Stimulated activated naive B cell treated with anti-CD40 and anti-IgM and Interleukin-4, amounts not matched to agents 10 μg/mL and 1 μg/mL and 100 μg/mL, for 72 hours (primary cell): ENCODE results near the gene ENTHD1.

Experiments used
- ATAC-seq, 2 donors: fragments of 150-1000 bp; cut with Tn5 transposase; replicated peaks; 2 replicates each; pipeline ENCODE4 v1.10.0; 2021; ENCODE audit warnings: moderate library complexity in 1 of 2
- DNase-seq: peaks from one replicate; pipeline ENCODE4 v3.0.0; 2021
- H3K27ac Mint-ChIP-seq: one replicate; pipeline ENCODE4 v1.8.0; 2022; ENCODE audit warnings: mild to moderate bottlenecking, mixed read lengths
- H3K27me3 Mint-ChIP-seq, 2 donors: one replicate each; pipeline ENCODE4 v1.8.0; 2022; ENCODE audit warnings: mixed read lengths in 2 of 2
- H3K36me3 Mint-ChIP-seq, 2 donors: one replicate each; pipeline ENCODE4 v1.8.0; 2022; ENCODE audit warnings: mixed read lengths in 2 of 2, mild to moderate bottlenecking in 1 of 2
- H3K4me1 Mint-ChIP-seq, 2 donors: one replicate each; pipeline ENCODE4 v1.8.0; 2022; ENCODE audit warnings: mixed read lengths in 2 of 2, mild to moderate bottlenecking in 1 of 2
- H3K4me3 Mint-ChIP-seq, 2 donors: one replicate each; pipeline ENCODE4 v1.8.0; 2022; ENCODE audit warnings: mild to moderate bottlenecking in 2 of 2, mixed read lengths in 2 of 2, moderate library complexity in 1 of 2
- H3K9me3 Mint-ChIP-seq, 2 donors: one replicate each; pipeline ENCODE4 v1.8.0; 2022; ENCODE audit warnings: mixed read lengths in 2 of 2, mild to moderate bottlenecking in 1 of 2

The ENTHD1 gene

GRCh38 chr22:39715778-39716495 is 177.6 kb downstream of the ENTHD1 start:
- peaks cover 13 to 24% of the 10 kb centered on the region in 2 donors for H3K4me1 Mint-ChIP-seq
- ATAC-seq: no peak
- no peak for DNase-seq
- no peaks in the 10 kb centered on the region for H3K9me3 Mint-ChIP-seq
- no peak overlapping the region for H3K27ac Mint-ChIP-seq
- H3K4me3 Mint-ChIP-seq: no peak overlapping the region
- H3K36me3 Mint-ChIP-seq: no peaks in the 10 kb centered on the region
- H3K27me3 Mint-ChIP-seq: peaks cover 14 to 16% of the 10 kb centered on the region in 2 donors

- no peak overlapping the region for H3K27ac Mint-ChIP-seq
- no peak overlapping the region for H3K4me3 Mint-ChIP-seq
Measured at GRCh38 chr22:39714321-39714720, 179.2 kb downstream of the ENTHD1 start.

GRCh38 chr22:39713799-39714290 is 179.7 kb downstream of the ENTHD1 start:
- peaks cover 18 to 25% of the 10 kb centered on the region in 2 donors for H3K27me3 Mint-ChIP-seq
- no peak overlapping the region for H3K4me3 Mint-ChIP-seq
- no peaks in the 10 kb centered on the region for H3K36me3 Mint-ChIP-seq
- DNase-seq: no peak
- no peak for ATAC-seq
- H3K4me1 Mint-ChIP-seq: peaks cover 13 to 18% of the 10 kb centered on the region in 2 donors
- no peak overlapping the region for H3K27ac Mint-ChIP-seq
- H3K9me3 Mint-ChIP-seq: no peaks in the 10 kb centered on the region

More at GRCh38 chr22:39714321-39714720, 179.2 kb downstream of the ENTHD1 start:
- no peaks in the 10 kb centered on the region for H3K9me3 Mint-ChIP-seq
- no peak for ATAC-seq
- peaks cover 15 to 20% of the 10 kb centered on the region in 2 donors for H3K27me3 Mint-ChIP-seq
- no peak for DNase-seq
- no peaks in the 10 kb centered on the region for H3K36me3 Mint-ChIP-seq
- H3K4me1 Mint-ChIP-seq: peaks cover 13 to 22% of the 10 kb centered on the region in 2 donors

- no peaks in the 10 kb centered on the region for H3K36me3 Mint-ChIP-seq
- H3K27me3 Mint-ChIP-seq: peaks cover 24 to 29% of the 10 kb centered on the region in 2 donors
- H3K4me1 Mint-ChIP-seq: peaks cover 13 to 18% of the 10 kb centered on the region in 2 donors
- H3K4me3 Mint-ChIP-seq: no peak overlapping the region
- ATAC-seq: peak; percentile 25 to 47
- DNase-seq: no peak
- H3K27ac Mint-ChIP-seq: no peak overlapping the region
- H3K9me3 Mint-ChIP-seq: no peaks in the 10 kb centered on the region
Measured at GRCh38 chr22:39712751-39713525, 180.6 kb downstream of the ENTHD1 start.

GRCh38 chr22:39712081-39712480 is 181.5 kb downstream of the ENTHD1 start:
- ATAC-seq (no peak), DNase-seq (no peak)
- Mint-ChIP-seq H3K36me3 (no peaks in the 10 kb centered on the region), H3K4me3 (no peak overlapping the region), H3K27me3 (peaks cover 24 to 29% of the 10 kb centered on the region in 2 donors), H3K9me3 (no peaks in the 10 kb centered on the region), H3K4me1 (peaks cover 13 to 18% of the 10 kb centered on the region in 2 donors), H3K27ac (no peak overlapping the region)

GRCh38 chr22:39710380-39711150 is 183.0 kb downstream of the ENTHD1 start:
- Mint-ChIP-seq H3K27me3 (peaks cover 24 to 33% of the 10 kb centered on the region in 2 donors), H3K4me1 (peaks cover 15 to 18% of the 10 kb centered on the region in 2 donors), H3K9me3 (no peaks in the 10 kb centered on the region), H3K27ac (no peak overlapping the region), H3K4me3 (no peak overlapping the region), H3K36me3 (no peaks in the 10 kb centered on the region)
- DNase-seq (no peak), ATAC-seq (no peak)

GRCh38 chr22:39707816-39708215 is 185.7 kb downstream of the ENTHD1 start:
- no peaks in the 10 kb centered on the region for H3K9me3 Mint-ChIP-seq
- ATAC-seq: no peak
- H3K4me3 Mint-ChIP-seq: no peak overlapping the region
- no peak overlapping the region for H3K27ac Mint-ChIP-seq
- no peaks in the 10 kb centered on the region for H3K36me3 Mint-ChIP-seq
- peaks cover 38 to 42% of the 10 kb centered on the region in 2 donors for H3K27me3 Mint-ChIP-seq
- no peak for DNase-seq
- peaks cover 11 to 13% of the 10 kb centered on the region in 2 donors for H3K4me1 Mint-ChIP-seq

- Mint-ChIP-seq H3K9me3 (no peaks in the 10 kb centered on the region), H3K27ac (no peak overlapping the region), H3K4me3 (no peak overlapping the region), H3K36me3 (no peaks in the 10 kb centered on the region), H3K4me1 (peaks cover 8 to 9% of the 10 kb centered on the region in 2 donors), H3K27me3 (peaks cover 37 to 42% of the 10 kb centered on the region in 2 donors)
- ATAC-seq (no peak), DNase-seq (no peak)
Measured at GRCh38 chr22:39707351-39707750, 186.2 kb downstream of the ENTHD1 start.

GRCh38 chr22:39706376-39707140 is 187.0 kb downstream of the ENTHD1 start:
- no peak overlapping the region for H3K27ac Mint-ChIP-seq
- peaks cover under 1 to 4% of the 10 kb centered on the region in 2 donors for H3K4me1 Mint-ChIP-seq
- H3K4me3 Mint-ChIP-seq: no peak overlapping the region
- ATAC-seq (no peak), DNase-seq (no peak)
- H3K36me3 Mint-ChIP-seq: no peaks in the 10 kb centered on the region
- H3K9me3 Mint-ChIP-seq: no peaks in the 10 kb centered on the region
- H3K27me3 Mint-ChIP-seq: peaks cover 39 to 42% of the 10 kb centered on the region in 2 donors

- Mint-ChIP-seq H3K27me3 (peaks cover 35 to 46% of the 10 kb centered on the region in 2 donors), H3K4me1 (peaks cover 0 to 4% of the 10 kb centered on the region in 2 donors), H3K36me3 (no peaks in the 10 kb centered on the region), H3K27ac (no peak overlapping the region), H3K4me3 (no peak overlapping the region), H3K9me3 (no peaks in the 10 kb centered on the region)
- ATAC-seq (no peak), DNase-seq (no peak)
Measured at GRCh38 chr22:39705386-39705785, 188.2 kb downstream of the ENTHD1 start.

GRCh38 chr22:39703928-39704639 is 189.5 kb downstream of the ENTHD1 start:
- Mint-ChIP-seq H3K27ac (no peak overlapping the region), H3K9me3 (no peaks in the 10 kb centered on the region), H3K36me3 (no peaks in the 10 kb centered on the region), H3K27me3 (peaks cover 26 to 42% of the 10 kb centered on the region in 2 donors), H3K4me3 (no peak overlapping the region), H3K4me1 (peaks cover 0 to 4% of the 10 kb centered on the region in 2 donors)
- no peak for DNase-seq
- ATAC-seq: no peak

- Mint-ChIP-seq H3K4me3 (no peak overlapping the region), H3K27me3 (peaks cover 19 to 34% of the 10 kb centered on the region in 2 donors), H3K4me1 (peaks cover 0 to 4% of the 10 kb centered on the region in 2 donors), H3K27ac (no peak overlapping the region), H3K9me3 (no peaks in the 10 kb centered on the region), H3K36me3 (no peaks in the 10 kb centered on the region)
- ATAC-seq (no peak), DNase-seq (no peak)
Measured at GRCh38 chr22:39703091-39703490, 190.5 kb downstream of the ENTHD1 start.

- ATAC-seq (no peak), DNase-seq (no peak)
- no peak overlapping the region for H3K27ac Mint-ChIP-seq
- H3K36me3 Mint-ChIP-seq: no peaks in the 10 kb centered on the region
- no peak overlapping the region for H3K4me3 Mint-ChIP-seq
- H3K9me3 Mint-ChIP-seq: no peaks in the 10 kb centered on the region
- H3K27me3 Mint-ChIP-seq: peaks cover 20 to 39% of the 10 kb centered on the region in 2 donors
- peaks cover 0 to 2% of the 10 kb centered on the region in 2 donors for H3K4me1 Mint-ChIP-seq
Measured at GRCh38 chr22:39700565-39700964, 193.0 kb downstream of the ENTHD1 start.
